DMS79 (cell line): ENCODE measurements around the gene PCYOX1L.

Experiments used
- DNase-seq: peaks from one replicate; lab custom pipeline; 2025; lab: John Stamatoyannopoulos, UW

Gene PCYOX1L

GRCh38 chr5:149367972-149368645 lies 10.3 kb downstream of the PCYOX1L start:
- no peak for DNase-seq

DNA sequence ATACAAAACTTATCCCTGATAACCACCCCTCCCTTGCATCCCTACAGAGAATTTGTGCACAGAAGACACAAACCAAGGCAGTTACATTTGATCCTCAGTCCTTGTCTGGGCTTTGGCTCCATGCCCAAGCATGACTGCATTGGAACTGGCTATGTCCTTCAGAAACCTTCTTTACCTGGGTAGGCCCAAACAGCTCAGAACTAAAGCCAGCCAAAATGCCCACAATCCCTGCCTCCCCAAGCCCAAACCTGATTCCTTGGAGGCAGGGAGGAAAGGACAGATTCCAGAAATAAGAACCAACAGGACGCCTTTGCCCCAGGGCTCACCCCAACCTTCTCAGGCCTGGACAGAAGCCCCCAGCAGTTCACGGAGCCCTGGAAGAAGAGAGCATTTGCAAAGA lies 13.0 kb downstream of the PCYOX1L start:
- DNase-seq, result no peak

DNA sequence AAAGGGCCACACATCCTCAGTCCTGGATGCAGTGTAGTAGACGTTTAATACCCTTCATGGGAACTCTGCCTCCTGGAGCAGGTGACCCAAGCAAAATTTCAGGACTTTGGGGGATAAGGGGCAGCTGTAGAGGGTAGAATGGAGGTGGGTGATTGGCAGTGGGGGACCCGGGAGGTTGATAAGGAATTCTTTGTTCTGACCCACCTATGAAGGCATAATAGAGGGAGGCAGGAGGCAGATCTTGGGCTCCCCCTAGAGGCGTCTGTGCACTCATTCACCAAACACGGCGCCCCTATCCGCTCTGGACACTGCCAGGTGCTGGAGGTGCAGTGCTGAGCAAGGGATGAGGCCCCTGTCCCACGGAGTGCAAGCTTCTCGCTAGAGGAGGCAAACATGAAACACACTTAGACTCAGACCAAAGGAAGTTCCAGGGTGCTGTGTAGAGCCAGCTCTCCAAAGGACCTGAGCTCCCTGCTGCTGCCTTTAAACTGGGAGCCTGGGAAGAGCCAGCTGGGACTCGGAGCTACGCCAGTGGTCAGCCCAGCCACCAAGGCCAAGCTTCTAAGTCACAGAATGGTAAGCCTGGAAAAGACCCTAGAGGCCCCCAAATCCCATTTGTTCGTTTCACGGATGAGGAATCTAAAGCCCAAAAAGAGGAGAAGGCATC lies 13.6 kb downstream of the PCYOX1L start:
- no peak for DNase-seq

- no peak for DNase-seq
Measured at GRCh38 chr5:149372076-149372795, 14.4 kb downstream of the PCYOX1L start.

DNA sequence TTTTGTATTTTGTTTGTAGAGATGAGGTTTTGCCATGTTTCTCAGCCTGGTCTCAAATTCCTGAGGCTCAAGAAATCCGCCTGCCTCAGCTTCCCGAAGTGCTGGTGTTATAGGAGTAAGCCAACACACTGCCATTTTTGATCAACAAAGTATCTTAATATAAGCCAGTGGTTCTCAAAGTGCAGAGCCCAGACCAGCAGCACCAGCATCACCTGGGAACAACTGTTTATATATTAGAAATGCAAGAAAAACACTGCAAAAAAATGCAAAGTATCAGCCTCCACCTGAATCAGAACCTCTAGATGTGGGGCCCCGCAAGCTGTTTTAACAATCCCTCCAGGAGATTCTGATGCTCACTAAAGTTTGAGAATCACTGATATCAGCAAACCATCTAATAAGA lies 15.1 kb downstream of the PCYOX1L start:
- no peak for DNase-seq

DNA sequence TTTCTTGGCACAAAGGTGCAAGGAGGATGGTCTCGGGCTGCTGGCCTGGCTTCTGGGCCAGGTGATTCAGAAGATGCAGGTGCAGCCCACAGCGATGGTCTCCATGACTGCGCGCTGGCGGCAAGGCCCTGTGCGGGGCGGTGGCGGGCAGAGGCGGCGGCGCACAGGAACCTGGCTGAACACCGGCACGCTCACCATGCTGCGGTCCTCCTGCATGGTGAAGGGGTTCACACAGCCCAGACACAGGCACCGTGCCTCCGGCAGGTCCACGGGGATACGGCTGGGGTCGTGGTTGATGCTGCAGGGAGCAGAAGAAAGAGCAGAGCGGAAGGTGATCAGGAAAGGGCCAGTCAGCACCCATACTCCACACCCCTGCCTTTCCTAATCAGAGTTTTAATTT lies 16.5 kb downstream of the PCYOX1L start:
- DNase-seq, result no peak

DNA sequence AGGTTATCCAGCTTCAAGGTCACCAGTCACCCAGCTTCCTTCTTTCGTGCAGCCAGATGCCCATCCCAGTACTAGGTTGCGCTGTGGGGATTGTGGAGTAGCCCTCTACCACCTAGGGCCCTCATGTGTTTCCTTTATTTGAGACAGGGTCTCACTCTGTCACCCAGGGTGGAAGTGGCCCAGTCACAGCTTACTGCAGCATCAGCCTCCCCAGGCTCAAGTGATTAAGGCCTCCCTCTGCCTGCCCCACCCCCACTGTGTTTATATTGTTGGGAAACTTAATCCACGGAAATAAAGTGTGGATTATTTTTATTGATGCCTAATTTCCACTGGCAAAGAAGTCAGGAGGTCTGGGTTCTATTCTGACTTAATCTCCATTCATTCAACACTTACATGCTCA lies 17.0 kb downstream of the PCYOX1L start:
- DNase-seq, result no peak

- no peak for DNase-seq
Measured at GRCh38 chr5:149375434-149375833, 17.6 kb downstream of the PCYOX1L start.

GRCh38 chr5:149376104-149376503 lies 18.3 kb downstream of the PCYOX1L start:
- no peak for DNase-seq

DNA sequence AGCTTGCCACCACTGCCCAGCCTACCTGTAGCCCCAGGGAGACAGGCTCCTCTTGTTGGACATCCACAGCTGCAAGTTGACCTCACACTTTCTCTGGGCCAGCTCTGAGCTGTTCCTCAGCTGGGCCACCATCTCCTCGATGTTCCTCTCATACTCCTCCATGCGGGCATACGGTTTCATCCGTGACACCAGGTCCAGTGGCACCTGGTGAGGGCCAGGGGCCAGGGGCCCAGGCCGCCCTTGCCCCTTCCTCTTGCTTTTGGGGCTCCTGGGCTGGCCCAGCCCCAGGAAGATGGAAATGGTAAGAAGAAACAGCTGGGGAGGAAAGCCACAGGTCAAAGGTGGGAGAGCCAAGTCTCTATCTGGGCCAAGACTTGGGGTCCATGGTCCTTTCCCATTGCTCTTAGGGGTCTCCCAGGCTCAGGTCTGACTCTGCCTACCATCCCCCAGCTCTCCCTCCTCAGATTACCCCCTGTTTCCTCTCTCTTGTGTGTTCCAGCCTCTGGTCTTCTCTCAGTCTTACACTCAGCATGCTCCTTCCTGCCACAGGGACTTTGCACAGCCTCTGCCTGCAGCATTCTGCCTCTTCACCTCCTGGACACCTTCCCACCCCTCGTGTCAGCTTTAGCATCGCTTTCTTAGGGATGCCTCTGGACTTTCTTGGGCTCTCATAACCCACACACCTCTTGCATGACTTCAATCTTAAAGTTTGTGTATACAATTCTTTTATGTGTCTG lies 19.0 kb downstream of the PCYOX1L start:
- DNase-seq, result no peak

DNA sequence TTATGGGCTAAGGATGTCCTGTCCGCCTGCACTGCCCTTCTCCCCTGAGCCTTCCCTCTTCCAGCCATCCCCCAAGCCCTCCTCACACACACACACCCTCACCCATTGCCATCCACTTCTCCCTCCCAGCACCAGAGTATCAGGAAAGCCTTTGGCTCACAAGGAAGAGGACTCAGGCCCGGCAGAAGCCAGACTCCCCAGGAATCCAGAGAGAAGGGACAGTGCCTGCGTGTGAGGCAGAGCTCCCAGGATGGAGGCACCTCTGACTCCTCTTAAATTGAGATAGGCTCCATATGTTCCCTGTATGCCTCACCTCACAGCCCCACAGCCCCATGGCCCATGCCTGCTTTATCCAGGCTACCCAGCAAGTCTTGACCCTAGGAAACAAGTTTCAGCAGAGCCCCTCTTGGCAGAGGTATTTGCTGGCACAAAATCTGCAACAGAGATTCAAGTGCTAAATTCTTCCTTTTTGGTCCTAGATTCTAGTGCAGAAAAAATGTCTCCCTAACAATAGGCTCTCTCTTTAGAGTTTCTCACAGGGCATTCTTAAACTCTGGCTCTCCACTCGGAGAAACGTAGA lies 20.5 kb downstream of the PCYOX1L start:
- no peak for DNase-seq

DNA sequence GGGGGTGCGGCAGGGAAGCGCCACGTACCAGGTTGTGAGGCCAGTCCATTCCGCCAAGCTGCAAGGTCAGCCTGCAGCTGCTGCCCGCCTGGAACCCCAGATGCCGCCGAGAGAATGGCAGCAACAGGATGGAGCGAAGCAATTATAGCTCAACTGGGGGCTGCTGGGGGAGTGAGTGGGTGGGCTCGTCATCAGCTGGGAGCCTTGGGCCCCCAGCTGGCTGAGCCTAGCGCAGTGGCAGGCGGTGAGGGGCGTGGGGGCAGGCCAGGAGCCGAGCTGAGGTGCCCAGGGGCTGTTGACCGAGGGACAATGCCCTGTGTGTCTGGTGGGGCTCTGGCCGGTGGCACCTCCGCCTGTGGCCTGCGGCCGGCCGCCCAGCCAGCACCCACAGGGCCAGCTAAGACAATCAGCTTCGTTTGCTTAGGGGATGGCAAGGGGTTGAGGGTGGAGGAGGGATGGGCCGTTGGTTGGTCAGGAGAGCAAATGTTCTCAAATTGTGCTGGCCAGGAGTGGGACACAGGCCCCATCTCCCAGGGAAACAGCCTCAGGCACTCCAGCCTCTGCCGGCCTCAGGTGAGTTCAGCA lies 21.4 kb downstream of the PCYOX1L start, which contains the start of gene IL17B:
Gene IL17B (minus strand): TSS at position 116 of the 585 bp plus-strand sequence. CDS start 67 bp downstream, at position 49.
- DNase-seq, result no peak

DNA sequence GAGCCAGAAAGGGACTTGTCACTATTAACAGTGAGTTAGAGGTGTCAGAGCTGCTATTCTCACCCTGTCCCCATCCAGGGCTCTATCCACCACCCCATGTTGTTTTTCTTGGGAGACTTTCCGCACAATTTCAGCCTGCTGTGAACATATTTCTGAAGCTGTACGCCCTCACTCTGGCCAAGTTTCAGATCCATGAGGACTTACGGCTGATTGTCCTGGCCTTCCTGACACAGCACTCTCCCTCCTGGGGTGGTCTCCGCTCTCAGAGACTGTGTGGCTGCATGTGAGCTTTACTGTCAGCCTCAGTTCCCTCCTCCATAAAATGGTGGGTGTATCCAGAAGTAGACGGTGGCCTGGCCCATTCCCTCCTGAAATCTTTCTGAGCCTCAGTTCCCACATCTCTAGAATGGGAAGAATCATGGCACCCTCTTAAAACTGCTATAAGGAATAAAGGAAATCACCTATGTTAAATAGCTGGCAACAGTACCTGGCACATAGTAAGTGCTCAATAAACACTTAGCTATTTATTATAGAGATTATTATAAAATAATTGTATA lies 22.1 kb downstream of the PCYOX1L start:
- DNase-seq, result no peak

DNA sequence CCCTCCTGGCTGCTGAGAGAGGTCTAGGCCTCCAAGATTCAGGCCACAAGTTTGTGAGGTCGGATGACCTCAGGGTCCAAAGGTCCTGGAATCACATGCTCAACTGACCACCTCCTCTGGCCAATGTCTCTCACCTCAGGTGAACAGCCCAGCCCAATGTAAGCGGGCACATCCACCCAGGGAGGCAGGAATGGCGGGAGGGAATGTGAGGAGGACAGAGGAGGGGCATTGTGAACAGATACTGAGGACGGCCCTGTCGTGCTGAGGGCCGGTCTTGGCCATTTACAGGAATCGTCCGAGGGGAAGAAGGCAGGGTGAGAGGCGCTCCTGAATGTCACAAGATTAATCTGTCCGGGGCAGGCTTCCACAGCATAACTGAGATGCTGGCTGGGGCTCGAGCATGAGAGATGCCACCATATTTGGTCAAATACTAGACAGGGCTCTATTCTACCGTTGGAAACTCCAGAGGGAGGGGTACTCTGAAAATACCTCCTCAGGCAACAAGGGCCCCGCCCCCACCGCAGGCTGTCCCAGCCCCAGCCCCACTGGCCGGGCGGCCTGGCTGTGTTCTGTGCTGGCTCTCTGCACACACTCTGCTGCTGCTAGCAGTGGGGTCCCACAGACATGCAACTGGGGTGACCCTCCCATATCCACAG lies 22.7 kb downstream of the PCYOX1L start:
- DNase-seq, result no peak

- no peak for DNase-seq
Measured at GRCh38 chr5:149381261-149381985, 23.6 kb downstream of the PCYOX1L start.

GRCh38 chr5:149381986-149382338 lies 24.1 kb downstream of the PCYOX1L start:
- no peak for DNase-seq

GRCh38 chr5:149382517-149383220 lies 24.8 kb downstream of the PCYOX1L start:
- no peak for DNase-seq

DNA sequence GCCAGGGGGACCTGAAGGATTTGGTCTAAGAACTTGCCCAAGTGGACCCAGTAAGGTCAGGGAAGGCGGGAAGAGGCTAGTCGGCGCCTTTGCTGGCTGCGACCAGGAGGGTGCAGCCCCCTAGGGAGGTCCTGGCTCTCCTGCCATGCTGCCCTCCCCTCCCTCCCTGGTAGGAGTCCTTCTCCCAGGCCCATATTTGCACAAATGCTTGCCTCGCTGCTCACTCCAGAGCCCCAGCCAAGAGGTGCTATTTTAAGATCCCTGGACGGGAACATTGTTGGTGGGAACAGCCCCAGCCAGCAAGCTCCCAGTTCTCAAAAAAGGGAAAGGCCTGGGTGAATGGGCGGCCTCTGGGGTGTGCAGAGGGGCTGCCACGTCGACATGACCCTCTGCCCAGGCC lies 25.6 kb downstream of the PCYOX1L start:
- DNase-seq, result no peak

- no peak for DNase-seq
Measured at GRCh38 chr5:149386166-149386565, 28.3 kb downstream of the PCYOX1L start.
